Right lobe of liver (tissue), 6 donors: Measurements from ENCODE around the gene ARHGAP15. TPM values are rescaled to one million over a fixed set of nuclear protein-coding genes. Genes with fewer than 3 reads are reported as not detected.

ENCODE experiments used
- ATAC-seq, 4 donors: fragments of 200-7000 bp; cut with Tn5 transposase; one replicate each; pipeline ENCODE4 v1.9.1; 2020; ENCODE audit warnings: mild to moderate bottlenecking in 4 of 4, moderate library complexity in 4 of 4
- DNase-seq, 3 donors: peaks; one replicate each; pipeline ENCODE4 v3.0.0-alpha.2; 2020
- H3K27ac ChIP-seq, 3 donors: fragments of 200-600 bp; one replicate each; pipeline ENCODE4 v1.8.0; 2022
- H3K27me3 ChIP-seq, 2 donors: fragments of 200-600 bp; one replicate each; pipeline ENCODE4 v1.8.0; 2022
- H3K36me3 ChIP-seq, 4 donors: fragments of 200-600 bp; sonication (generic) in 1 of 4; one replicate each; pipeline versions ENCODE4 v1.5.1 to v1.8.0; 2017 to 2022; ENCODE audit warnings: control low read depth in 1 of 4
- H3K4me1 ChIP-seq, 4 donors: fragments of 200-600 bp; sonication (generic) in 1 of 4; one replicate each; pipeline versions ENCODE4 v1.5.1 to v1.8.0; 2017 to 2022; ENCODE audit warnings: control low read depth in 1 of 4
- H3K4me3 ChIP-seq, 3 donors: fragments of 200-600 bp; one replicate each; pipeline ENCODE4 v1.8.0; 2022
- H3K9me3 ChIP-seq, 4 donors: fragments of 200-600 bp; sonication (generic) in 1 of 4; one replicate each; pipeline versions ENCODE4 v1.5.1 to v1.8.0; 2017 to 2022; ENCODE audit warnings: control low read depth in 1 of 4
- CTCF ChIP-seq, 4 donors: fragments of 200-600 bp in 3 of 4; fragments of 450-650 bp in 1 of 4; IDR thresholded peaks; one replicate each; pipeline versions ENCODE4 v1.5.1 to v1.8.0; 2016 to 2022; ENCODE audit warnings: antibody characterized with exemption in 4 of 4, mild to moderate bottlenecking in 2 of 4
- POLR2A ChIP-seq: fragments of 450-650 bp; IDR thresholded peaks from one replicate; pipeline ENCODE4 v1.6.1; 2017; ENCODE audit warnings: antibody characterized with exemption, mild to moderate bottlenecking
- WGBS: methylation state at CpG from one replicate; pipeline ENCODE4 v1.1.6; 2018; ENCODE audit warnings: low coverage, low lambda C conversion rate; ENCODE audit not compliant: insufficient coverage; ENCODE audit errors: missing lambda C conversion rate; 5-methylcytosine and 5-hydroxymethylcytosine counted together
- intact Hi-C, 2 donors: fragments of 100-400 bp; cut with DNase I; formaldehyde crosslinking; loops; one replicate each; pipeline versions ENCODE4 v1.11.2 to v1.14.1; 2022
- total RNA-seq, 6 experiments: library from RNA; depleted of rRNA in 2 of 6; stranded (reverse); fragments of >200 nt in 2 of 6; fragmentation: NEBNext Ultra II Directional in 3 of 6; extraction: Animal tissue kit (Norgen Biotek cat#: 25700) in 3 of 6; gene quantifications; one replicate each; pipeline versions ENCODE4 v1.1.0 to v1.2.4, GENCODE V29; 2016 to 2023
- donor health status: DM: no; HTN: yes; CAD: no.
- donor health status: DM: no; HTN: no; CAD: no.
- donor health status: DM: no; HTN: no; CAD: no.
- donor health status: DM: no; HTN: yes; CAD: no.
- donor health status: DM: no; HTN: yes; CAD: no.

The ARHGAP15 gene
- total RNA-seq, 6 experiments from 2014 or later, result 3.3 to 8.2 (median 6.6) TPM

- intact Hi-C loops, result no loop called here
- TF ChIP-seq CTCF (IDR thresholded peaks at IDR 0.05), result no peak
- TF ChIP-seq POLR2A, result no peak
- ATAC-seq (no peak), DNase-seq (no peak)
- WGBS, result 70% methylated on average over 3 of the region's 3 CpGs
- no peak overlapping the region for H3K4me3 ChIP-seq
- no peaks in the 10 kb centered on the region for H3K27me3 ChIP-seq
- no peaks in the 10 kb centered on the region for H3K4me1 ChIP-seq
- no peak overlapping the region for H3K27ac ChIP-seq
- H3K9me3 ChIP-seq, result no peaks in the 10 kb centered on the region
- H3K36me3 ChIP-seq, result no peaks in the 10 kb centered on the region
Measured at GRCh38 chr2:143356336-143356735, 227.1 kb downstream of the ARHGAP15 start.

- TF ChIP-seq CTCF (IDR thresholded peaks at IDR 0.05) (no peak), POLR2A (no peak)
- no peak overlapping the region for H3K27ac ChIP-seq
- H3K27me3 ChIP-seq, result no peaks in the 10 kb centered on the region
- no peak overlapping the region for H3K4me3 ChIP-seq
- 90% methylated on average over 6 of the region's 6 CpGs for WGBS
- DNase-seq (no peak), ATAC-seq (no peak)
- no peaks in the 10 kb centered on the region for H3K36me3 ChIP-seq
- no peaks in the 10 kb centered on the region for H3K9me3 ChIP-seq
- no peaks in the 10 kb centered on the region for H3K4me1 ChIP-seq
- intact Hi-C loops, result no loop called here
Measured at GRCh38 chr2:143356736-143357446, 227.7 kb downstream of the ARHGAP15 start.

- H3K4me3 ChIP-seq, result no peak overlapping the region
Measured at GRCh38 chr2:143357966-143358365, 228.7 kb downstream of the ARHGAP15 start.

GRCh38 chr2:143361346-143361745 is 232.1 kb downstream of the ARHGAP15 start:
- H3K27me3 ChIP-seq, result no peaks in the 10 kb centered on the region
- intact Hi-C loops, result no loop called here
- TF ChIP-seq POLR2A (no peak), CTCF (IDR thresholded peaks at IDR 0.05) (no peak)
- no peak overlapping the region for H3K27ac ChIP-seq
- no peaks in the 10 kb centered on the region for H3K9me3 ChIP-seq
- H3K4me3 ChIP-seq, result no peak overlapping the region
- WGBS, result 82% methylated on average over 2 of the region's 2 CpGs
- DNase-seq (no peak), ATAC-seq (no peak)
- no peaks in the 10 kb centered on the region for H3K4me1 ChIP-seq
- no peaks in the 10 kb centered on the region for H3K36me3 ChIP-seq

More at GRCh38 chr2:143357966-143358365, 228.7 kb downstream of the ARHGAP15 start:
- Histone ChIP-seq H3K36me3 (no peaks in the 10 kb centered on the region), H3K4me1 (no peaks in the 10 kb centered on the region), H3K27me3 (no peaks in the 10 kb centered on the region), H3K9me3 (no peaks in the 10 kb centered on the region), H3K27ac (no peak overlapping the region)
- intact Hi-C loops, result no loop called here
- TF ChIP-seq CTCF (IDR thresholded peaks at IDR 0.05), result no peak
- no peak for TF ChIP-seq POLR2A
- no peak for DNase-seq
- no peak for ATAC-seq
- WGBS, result no CpG with 5 or more reads among the region's 2 CpGs
